Liver (tissue), 9 donors: ENCODE results near the gene LAX1. TPM values are rescaled to one million over a fixed set of nuclear protein-coding genes. Genes with fewer than 3 reads are reported as not detected.

Source experiments
- DNase-seq: peaks from one replicate; pipeline ENCODE4 v3.0.0-alpha.2; 2017; ENCODE audit warnings: low spot score
- H3K27ac ChIP-seq, 2 donors: one replicate each; pipeline ENCODE4 v1.7.0; 2013; ENCODE audit warnings: inconsistent platforms in 2 of 2, low read length in 2 of 2, control low read depth in 1 of 2, low read depth in 1 of 2, mild to moderate bottlenecking in 1 of 2
- H3K27me3 ChIP-seq, 4 donors: one replicate each; pipeline versions ENCODE4 v1.6.1 to v1.7.0; 2013; ENCODE audit warnings: low read length in 3 of 4, inconsistent platforms in 1 of 4, mild to moderate bottlenecking in 1 of 4, moderate library complexity in 1 of 4; ENCODE audit not compliant: control insufficient read depth in 4 of 4, insufficient read depth in 4 of 4
- H3K36me3 ChIP-seq, 4 donors: one replicate each; pipeline versions ENCODE4 v1.6.1 to v1.7.0; 2013; ENCODE audit warnings: low read length in 3 of 4, mild to moderate bottlenecking in 3 of 4, low read depth in 1 of 4, moderate library complexity in 1 of 4; ENCODE audit not compliant: control insufficient read depth in 4 of 4, insufficient read depth in 3 of 4
- H3K4me1 ChIP-seq, 4 donors: one replicate each; pipeline versions ENCODE4 v1.6.1 to v1.7.0; 2013; ENCODE audit warnings: low read length in 3 of 4, mild to moderate bottlenecking in 3 of 4, moderate library complexity in 1 of 4; ENCODE audit not compliant: control insufficient read depth in 4 of 4, insufficient read depth in 4 of 4
- H3K4me3 ChIP-seq, 3 donors: one replicate each; pipeline versions ENCODE4 v1.6.1 to v1.7.0; 2013; ENCODE audit warnings: low read length in 3 of 3, control low read depth in 1 of 3, low read depth in 1 of 3, mild to moderate bottlenecking in 1 of 3
- H3K9ac ChIP-seq, 2 donors: one replicate each; pipeline ENCODE4 v1.7.0; 2013; ENCODE audit warnings: low read length in 2 of 2, mild to moderate bottlenecking in 2 of 2, moderate library complexity in 2 of 2, control low read depth in 1 of 2, low read depth in 1 of 2
- H3K9me3 ChIP-seq, 4 donors: one replicate each; pipeline versions ENCODE4 v1.6.1 to v1.7.0; 2013; ENCODE audit warnings: low read length in 3 of 4; ENCODE audit not compliant: control insufficient read depth in 4 of 4
- CTCF ChIP-seq: fragments of 150-350 bp; IDR thresholded peaks from 2 replicates; pipeline ENCODE4 v1.5.1; 2017; ENCODE audit warnings: improper control_type of control experiment, low read depth, low read length; ENCODE audit not compliant: missing input control
- EGR1 ChIP-seq, 2 donors: IDR thresholded peaks; 2 replicates each; pipeline ENCODE4 v1.6.1; 2016 to 2018; ENCODE audit warnings: antibody characterized with exemption in 2 of 2, low read depth in 2 of 2
- FOXA1 ChIP-seq: IDR thresholded peaks from 2 replicates; pipeline ENCODE4 v1.6.1; 2016; ENCODE audit warnings: antibody characterized with exemption
- FOXA2 ChIP-seq: IDR thresholded peaks from 2 replicates; pipeline ENCODE4 v1.6.1; 2016; ENCODE audit warnings: antibody characterized with exemption
- GABPA ChIP-seq, 2 donors: IDR thresholded peaks in 1 of 2; conservative IDR thresholded peaks in 1 of 2; 2 replicates each; pipeline ENCODE4 v1.6.1; 2016; ENCODE audit warnings: antibody characterized with exemption in 2 of 2, mild to moderate bottlenecking in 1 of 2, moderate library complexity in 1 of 2
- HNF4A ChIP-seq, 2 donors: conservative IDR thresholded peaks; 2 replicates each; pipeline ENCODE4 v1.6.1; 2016; ENCODE audit warnings: antibody characterized with exemption in 2 of 2, mild to moderate bottlenecking in 2 of 2
- HNF4G ChIP-seq: IDR thresholded peaks from 2 replicates; pipeline ENCODE4 v1.6.1; 2016; ENCODE audit warnings: antibody characterized with exemption
- JUND ChIP-seq, 2 donors: IDR thresholded peaks; 2 replicates each; pipeline ENCODE4 v1.6.1; 2016; ENCODE audit warnings: antibody characterized with exemption in 2 of 2
- MAX ChIP-seq: IDR thresholded peaks from 2 replicates; pipeline ENCODE4 v1.6.1; 2016; ENCODE audit warnings: antibody characterized with exemption
- NR2F2 ChIP-seq: IDR thresholded peaks from 2 replicates; pipeline ENCODE4 v1.6.1; 2016; ENCODE audit warnings: antibody characterized with exemption
- RAD21 ChIP-seq, 2 donors: IDR thresholded peaks; 2 replicates each; pipeline ENCODE4 v1.6.1; 2016; ENCODE audit warnings: antibody characterized with exemption in 2 of 2, mild to moderate bottlenecking in 2 of 2
- REST ChIP-seq: IDR thresholded peaks from 2 replicates; pipeline ENCODE4 v1.6.1; 2016; ENCODE audit warnings: antibody characterized with exemption, mild to moderate bottlenecking
- RXRA ChIP-seq, 2 donors: IDR thresholded peaks; 2 replicates each; pipeline ENCODE4 v1.6.1; 2017 to 2018; ENCODE audit warnings: antibody characterized with exemption in 2 of 2, mild to moderate bottlenecking in 1 of 2
- SP1 ChIP-seq: IDR thresholded peaks from 2 replicates; pipeline ENCODE4 v1.6.1; 2018; ENCODE audit warnings: antibody characterized with exemption, mild to moderate bottlenecking
- TAF1 ChIP-seq: conservative IDR thresholded peaks from 2 replicates; pipeline ENCODE4 v1.6.1; 2016; ENCODE audit warnings: antibody characterized with exemption, mild to moderate bottlenecking
- YY1 ChIP-seq: IDR thresholded peaks from 2 replicates; pipeline ENCODE4 v1.6.1; 2016; ENCODE audit warnings: antibody characterized with exemption, mild to moderate bottlenecking
- WGBS: extraction: QIAGEN DNeasy Blood & Tissue Kit; methylation state at CpG from one replicate; pipeline ENCODE4 v1.1.7; 2013; 5-methylcytosine and 5-hydroxymethylcytosine counted together
- polyA plus RNA-seq, 2 donors: library from polyadenylated mRNA; stranded (reverse) in 1 of 2; unstranded in 1 of 2; fragments of 200-250 nt in 1 of 2; fragments of >200 nt in 1 of 2; fragmentation: Nextera tagmentation in 1 of 2; extraction: Ambion mirVana in 1 of 2; gene quantifications; one replicate each; pipeline versions ENCODE4 v1.2.1 to v1.2.3, GENCODE V29; 2013 to 2015
- total RNA-seq, 2 donors: library from RNA; depleted of rRNA; stranded (reverse); fragments of >200 nt; gene quantifications; one replicate each; pipeline ENCODE4 v1.2.3, GENCODE V29; 2014
- TF ChIP-seq, protein P1 (sequence below): IDR thresholded peaks from 2 replicates; pipeline ENCODE4 v1.6.1; 2016; ENCODE audit warnings: antibody characterized with exemption
- TF ChIP-seq, protein P2 (sequence below): IDR thresholded peaks from 2 replicates; pipeline ENCODE4 v1.6.1; 2016; ENCODE audit warnings: antibody characterized with exemption
- donor health status: healthy.
- donor health status: healthy.
- donor health status: healthy.
- donor health status: healthy.
- donor health status: healthy.

The LAX1 gene
- total and polyA plus RNA-seq, 4 donors: 0.21 to 0.67 (median 0.38) TPM

DNA sequence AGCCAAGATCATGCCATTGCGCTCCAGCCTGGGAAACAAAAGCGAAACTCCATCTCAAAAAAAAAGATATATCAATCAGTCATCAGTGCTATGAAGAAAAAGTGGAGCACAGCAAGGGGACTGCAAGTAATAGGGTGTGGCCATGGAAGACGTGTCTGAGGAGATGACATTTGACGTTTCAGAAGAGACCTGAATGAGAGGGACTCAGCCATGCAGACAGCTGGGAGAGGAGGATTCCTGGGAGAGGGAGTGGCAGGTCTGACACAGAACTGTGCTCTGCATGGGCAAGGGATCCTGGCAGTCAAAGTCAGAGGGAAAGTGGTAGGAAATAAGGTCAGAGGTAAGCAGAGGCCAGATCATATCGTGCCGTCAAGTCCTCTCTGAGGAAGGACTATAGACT, 3.3 kb downstream of the LAX1 start:
- H3K9ac ChIP-seq: no peak overlapping the region
- 79% methylated on average over 6 of the region's 6 CpGs for WGBS
- H3K4me1 ChIP-seq: peaks cover 0 to 3% (median 0%) of the 10 kb centered on the region in 4 donors
- H3K27ac ChIP-seq: no peak overlapping the region
- H3K9me3 ChIP-seq: no peaks in the 10 kb centered on the region
- H3K27me3 ChIP-seq: no peaks in the 10 kb centered on the region
- no peak for DNase-seq
- no peak overlapping the region for H3K4me3 ChIP-seq
- H3K36me3 ChIP-seq: no peaks in the 10 kb centered on the region
- TF ChIP-seq EGR1 (IDR thresholded peaks at IDR 0.05; ENCODE audit: low read depth in 2 of 2): no peak
- no peak for TF ChIP-seq CTCF
- TF ChIP-seq, protein P1, sequence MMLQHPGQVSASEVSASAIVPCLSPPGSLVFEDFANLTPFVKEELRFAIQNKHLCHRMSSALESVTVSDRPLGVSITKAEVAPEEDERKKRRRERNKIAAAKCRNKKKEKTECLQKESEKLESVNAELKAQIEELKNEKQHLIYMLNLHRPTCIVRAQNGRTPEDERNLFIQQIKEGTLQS: no peak
- no peak for TF ChIP-seq HNF4A (conservative IDR thresholded peaks at IDR 0.05)
- no peak for TF ChIP-seq YY1
- TF ChIP-seq JUND (IDR thresholded peaks at IDR 0.05): no peak
- TF ChIP-seq FOXA2: no peak

DNA sequence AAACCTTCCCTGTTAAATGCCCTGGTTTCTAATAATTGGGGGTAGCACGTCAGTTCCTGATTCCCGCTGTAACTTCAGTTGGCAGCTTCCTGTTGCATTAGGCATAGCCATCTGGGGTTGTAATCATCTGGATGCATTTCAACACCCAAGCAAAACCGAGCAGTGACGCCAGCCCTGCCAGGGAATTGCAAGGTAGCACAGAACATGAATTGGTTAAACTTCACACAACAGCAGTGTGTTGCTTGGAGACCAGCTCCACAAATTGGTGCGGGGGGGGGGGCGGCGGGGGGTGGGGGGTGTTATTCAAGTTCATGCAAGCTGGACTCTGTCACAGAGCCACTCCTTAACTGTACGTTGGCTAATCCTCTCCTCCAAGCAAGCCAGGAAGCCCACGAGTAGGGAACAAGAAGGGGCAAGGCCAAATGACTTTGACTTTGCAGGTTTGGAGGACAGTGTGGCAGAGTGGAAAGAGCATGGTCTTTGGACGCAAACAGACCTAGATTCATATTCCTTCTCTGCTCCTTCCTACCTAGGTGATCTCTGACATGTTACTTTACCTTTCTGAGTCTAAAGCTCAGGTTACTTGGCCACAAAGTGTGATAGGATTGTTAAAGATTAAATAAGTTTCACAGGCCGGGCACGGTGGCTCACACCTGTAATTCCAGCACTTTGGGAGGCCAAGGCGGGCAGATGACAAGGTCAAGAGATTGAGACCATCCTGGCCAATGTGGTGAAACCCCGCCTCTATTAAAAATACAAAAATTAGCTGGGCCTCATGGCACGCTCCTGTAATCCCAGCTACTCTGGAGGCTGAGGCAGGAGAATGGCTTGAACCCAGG, 4.7 kb downstream of the LAX1 start:
- Histone ChIP-seq H3K4me1 (peaks cover 0 to 3% (median 0%) of the 10 kb centered on the region in 4 donors), H3K9me3 (no peaks in the 10 kb centered on the region), H3K36me3 (no peaks in the 10 kb centered on the region), H3K4me3 (no peak overlapping the region), H3K27me3 (no peaks in the 10 kb centered on the region), H3K9ac (peak overlapping the region in 1 of 2 donors; percentile 45), H3K27ac (peak overlapping the region; percentile 55 to 61)
- 25% methylated on average over 15 of the region's 15 CpGs for WGBS
- peak; percentile 64 for DNase-seq
- TF ChIP-seq REST: peak; percentile 23
- TF ChIP-seq JUND (IDR thresholded peaks at IDR 0.05): peak in 1 of 2 donors; percentile 31
- TF ChIP-seq, protein P1: peak; percentile 46
- TF ChIP-seq HNF4G: no peak
- TF ChIP-seq YY1: no peak
- no peak for TF ChIP-seq FOXA2
- TF ChIP-seq HNF4A (conservative IDR thresholded peaks at IDR 0.05): peak; percentile 63 to 67
- TF ChIP-seq EGR1 (IDR thresholded peaks at IDR 0.05; ENCODE audit: low read depth in 2 of 2): no peak
- no peak for TF ChIP-seq TAF1
- peak; percentile 64 to 82 for TF ChIP-seq GABPA (IDR thresholded peaks at IDR 0.05 in 1 of 2, conservative IDR thresholded peaks at IDR 0.05 in 1 of 2)
- no peak for TF ChIP-seq MAX
- TF ChIP-seq SP1: peak; percentile 72
- peak in 1 of 2 donors; percentile 47 for TF ChIP-seq RAD21 (IDR thresholded peaks at IDR 0.05)
- no peak for TF ChIP-seq NR2F2
- TF ChIP-seq CTCF: no peak
- TF ChIP-seq RXRA (IDR thresholded peaks at IDR 0.05): peak; percentile 57 to 74
- TF ChIP-seq FOXA1: no peak
- TF ChIP-seq, protein P2, sequence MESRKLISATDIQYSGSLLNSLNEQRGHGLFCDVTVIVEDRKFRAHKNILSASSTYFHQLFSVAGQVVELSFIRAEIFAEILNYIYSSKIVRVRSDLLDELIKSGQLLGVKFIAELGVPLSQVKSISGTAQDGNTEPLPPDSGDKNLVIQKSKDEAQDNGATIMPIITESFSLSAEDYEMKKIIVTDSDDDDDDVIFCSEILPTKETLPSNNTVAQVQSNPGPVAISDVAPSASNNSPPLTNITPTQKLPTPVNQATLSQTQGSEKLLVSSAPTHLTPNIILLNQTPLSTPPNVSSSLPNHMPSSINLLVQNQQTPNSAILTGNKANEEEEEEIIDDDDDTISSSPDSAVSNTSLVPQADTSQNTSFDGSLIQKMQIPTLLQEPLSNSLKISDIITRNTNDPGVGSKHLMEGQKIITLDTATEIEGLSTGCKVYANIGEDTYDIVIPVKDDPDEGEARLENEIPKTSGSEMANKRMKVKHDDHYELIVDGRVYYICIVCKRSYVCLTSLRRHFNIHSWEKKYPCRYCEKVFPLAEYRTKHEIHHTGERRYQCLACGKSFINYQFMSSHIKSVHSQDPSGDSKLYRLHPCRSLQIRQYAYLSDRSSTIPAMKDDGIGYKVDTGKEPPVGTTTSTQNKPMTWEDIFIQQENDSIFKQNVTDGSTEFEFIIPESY: no peak
